Measurements from ENCODE around the gene INTS1. TPM values are rescaled to one million over a fixed set of nuclear protein-coding genes. Genes with fewer than 3 reads are reported as not detected.

INTS1 gene
- total RNA-seq, 4 donors from 2014 or later: 45.7 to 96.5 (median 75.8) TPM

DNA sequence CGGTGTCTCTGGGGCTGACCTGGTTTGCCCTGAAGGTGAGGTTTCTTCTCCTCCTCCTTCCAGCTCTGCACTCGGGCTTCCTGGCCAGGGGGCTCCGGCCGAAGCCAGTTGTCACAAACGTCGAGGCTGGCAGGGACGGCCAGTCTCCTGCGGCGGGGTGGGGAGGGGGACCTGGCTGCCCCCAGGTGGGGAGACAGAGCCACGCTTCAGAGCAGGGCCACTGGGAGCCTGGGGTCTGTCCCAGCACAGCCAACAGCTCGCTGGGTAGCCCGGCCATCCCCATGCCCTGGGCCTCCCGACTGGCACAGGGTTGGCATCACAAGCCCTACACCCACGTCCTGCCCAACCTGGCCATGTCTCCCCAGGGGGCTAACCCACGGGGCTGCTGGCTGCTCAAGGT lies 65.4 kb downstream of the INTS1 start:
- TF ChIP-seq POLR2AphosphoS5 (IDR thresholded peaks at IDR 0.05) (no peak), EP300 (IDR thresholded peaks at IDR 0.05) (no peak), POLR2A (IDR thresholded peaks at IDR 0.05) (no peak)
- TF ChIP-seq, protein P1, sequence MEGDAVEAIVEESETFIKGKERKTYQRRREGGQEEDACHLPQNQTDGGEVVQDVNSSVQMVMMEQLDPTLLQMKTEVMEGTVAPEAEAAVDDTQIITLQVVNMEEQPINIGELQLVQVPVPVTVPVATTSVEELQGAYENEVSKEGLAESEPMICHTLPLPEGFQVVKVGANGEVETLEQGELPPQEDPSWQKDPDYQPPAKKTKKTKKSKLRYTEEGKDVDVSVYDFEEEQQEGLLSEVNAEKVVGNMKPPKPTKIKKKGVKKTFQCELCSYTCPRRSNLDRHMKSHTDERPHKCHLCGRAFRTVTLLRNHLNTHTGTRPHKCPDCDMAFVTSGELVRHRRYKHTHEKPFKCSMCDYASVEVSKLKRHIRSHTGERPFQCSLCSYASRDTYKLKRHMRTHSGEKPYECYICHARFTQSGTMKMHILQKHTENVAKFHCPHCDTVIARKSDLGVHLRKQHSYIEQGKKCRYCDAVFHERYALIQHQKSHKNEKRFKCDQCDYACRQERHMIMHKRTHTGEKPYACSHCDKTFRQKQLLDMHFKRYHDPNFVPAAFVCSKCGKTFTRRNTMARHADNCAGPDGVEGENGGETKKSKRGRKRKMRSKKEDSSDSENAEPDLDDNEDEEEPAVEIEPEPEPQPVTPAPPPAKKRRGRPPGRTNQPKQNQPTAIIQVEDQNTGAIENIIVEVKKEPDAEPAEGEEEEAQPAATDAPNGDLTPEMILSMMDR (IDR thresholded peaks at IDR 0.05): no peak
- Histone ChIP-seq H3K27ac (no peak overlapping the region), H3K36me3 (peaks cover 39% of the 10 kb centered on the region)

GRCh38 chr7:1438208-1438607 lies 66.0 kb downstream of the INTS1 start:
- H3K36me3 ChIP-seq: peaks cover 39% of the 10 kb centered on the region

More for the DNA sequence above, 65.4 kb downstream of the INTS1 start:
- 90% methylated on average over 10 of the region's 15 CpGs for WGBS
- no peak for DNase-seq (ENCODE audit: low spot score in 2 of 2)
- H3K4me3 ChIP-seq: no peak overlapping the region
- H3K4me1 ChIP-seq: no peaks in the 10 kb centered on the region
- no peaks in the 10 kb centered on the region for H3K27me3 ChIP-seq
- no peaks in the 10 kb centered on the region for H3K9me3 ChIP-seq

DNA sequence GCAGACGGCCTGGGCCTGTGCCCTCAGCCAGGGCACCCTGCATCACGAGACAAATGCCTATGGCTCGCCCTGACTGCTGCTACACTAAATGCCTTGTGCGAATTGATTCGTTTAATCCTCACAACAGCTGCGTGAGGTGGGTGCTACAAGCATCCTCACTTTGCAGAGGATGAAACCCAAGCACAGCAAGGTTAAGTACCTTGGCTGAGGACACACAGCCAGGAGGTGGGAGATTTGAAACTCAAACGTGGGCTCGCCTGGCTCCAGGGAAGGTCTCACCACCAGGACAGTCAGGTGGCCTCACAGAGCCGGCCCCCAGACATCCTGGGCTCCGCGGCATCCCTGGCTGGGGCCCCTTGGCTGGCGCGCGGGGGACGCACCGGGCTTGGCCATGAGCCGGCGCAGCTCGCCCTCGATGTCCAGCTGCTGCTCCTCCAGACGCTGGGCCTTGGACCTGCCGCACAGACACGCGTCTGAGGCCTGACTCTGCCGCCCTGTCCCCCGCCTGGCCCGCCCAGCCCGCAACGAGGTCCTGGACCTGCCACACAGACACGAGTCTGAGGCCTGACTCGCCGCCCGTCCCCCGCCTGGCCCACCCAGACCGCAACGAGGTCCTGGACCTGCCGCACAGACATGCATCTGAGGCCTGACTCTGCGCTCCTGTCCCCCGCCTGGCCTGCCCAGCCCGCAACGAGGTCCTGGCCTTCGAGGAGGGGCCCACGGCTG lies 66.9 kb downstream of the INTS1 start:
- no peak for DNase-seq (ENCODE audit: low spot score in 2 of 2)
- Histone ChIP-seq H3K36me3 (peaks cover 39% of the 10 kb centered on the region), H3K4me3 (no peak overlapping the region), H3K9me3 (no peaks in the 10 kb centered on the region), H3K27ac (no peak overlapping the region), H3K27me3 (peaks cover 8% of the 10 kb centered on the region), H3K4me1 (peaks cover 4% of the 10 kb centered on the region)
- TF ChIP-seq, protein P1 (IDR thresholded peaks at IDR 0.05): no peak
- TF ChIP-seq POLR2A (IDR thresholded peaks at IDR 0.05) (no peak), POLR2AphosphoS5 (IDR thresholded peaks at IDR 0.05) (no peak)
- WGBS: 89% methylated on average over 16 of the region's 43 CpGs

More at GRCh38 chr7:1438208-1438607, 66.0 kb downstream of the INTS1 start:
- Histone ChIP-seq H3K27me3 (no peaks in the 10 kb centered on the region), H3K4me3 (no peak overlapping the region), H3K27ac (no peak overlapping the region), H3K9me3 (no peaks in the 10 kb centered on the region), H3K4me1 (no peaks in the 10 kb centered on the region)
- TF ChIP-seq POLR2A (IDR thresholded peaks at IDR 0.05) (no peak), POLR2AphosphoS5 (IDR thresholded peaks at IDR 0.05) (no peak), EP300 (IDR thresholded peaks at IDR 0.05) (no peak)
- TF ChIP-seq, protein P1 (IDR thresholded peaks at IDR 0.05): no peak
- no peak for DNase-seq (ENCODE audit: low spot score in 2 of 2)
- 50% methylated on average over 1 of the region's 10 CpGs for WGBS

DNA sequence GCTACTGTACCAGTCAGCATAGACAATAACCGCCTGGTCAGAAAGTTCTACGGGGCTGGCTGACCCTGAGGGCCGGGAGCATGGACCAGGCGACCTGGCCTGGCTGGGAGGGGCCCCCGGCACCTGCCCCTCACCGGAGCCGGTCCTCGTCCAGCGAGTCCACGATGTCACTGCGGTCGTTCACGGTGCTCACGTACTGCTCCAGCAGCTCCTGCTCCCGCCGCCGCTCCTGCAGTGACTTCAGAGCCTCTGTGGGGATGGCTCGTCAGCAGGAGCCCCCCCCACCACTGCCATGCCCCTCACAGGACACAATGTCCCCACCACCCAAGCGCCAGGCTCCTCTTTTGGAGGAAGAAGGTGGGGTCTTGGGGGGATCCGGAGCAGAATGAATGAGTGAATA lies 67.6 kb downstream of the INTS1 start:
- peaks cover 34% of the 10 kb centered on the region for H3K36me3 ChIP-seq
- TF ChIP-seq, protein P1 (IDR thresholded peaks at IDR 0.05): no peak
- TF ChIP-seq POLR2A (IDR thresholded peaks at IDR 0.05): no peak
- no peak for TF ChIP-seq EP300 (IDR thresholded peaks at IDR 0.05)
- no peak for TF ChIP-seq POLR2AphosphoS5 (IDR thresholded peaks at IDR 0.05)
- no peak for DNase-seq (ENCODE audit: low spot score in 2 of 2)
- peaks cover 15% of the 10 kb centered on the region for H3K27me3 ChIP-seq
- H3K4me1 ChIP-seq: peaks cover 11% of the 10 kb centered on the region
- no peaks in the 10 kb centered on the region for H3K9me3 ChIP-seq
- no peak overlapping the region for H3K27ac ChIP-seq
- no peak overlapping the region for H3K4me3 ChIP-seq
- 95% methylated on average over 14 of the region's 20 CpGs for WGBS

- Histone ChIP-seq H3K4me1 (peaks cover 14% of the 10 kb centered on the region), H3K4me3 (no peak overlapping the region), H3K9me3 (no peaks in the 10 kb centered on the region), H3K27ac (no peak overlapping the region), H3K36me3 (peaks cover 22% of the 10 kb centered on the region), H3K27me3 (peaks cover 31% of the 10 kb centered on the region)
- no peak for TF ChIP-seq POLR2A (IDR thresholded peaks at IDR 0.05)
- TF ChIP-seq, protein P1 (IDR thresholded peaks at IDR 0.05): no peak
- TF ChIP-seq POLR2AphosphoS5 (IDR thresholded peaks at IDR 0.05): no peak
- no peak for TF ChIP-seq EP300 (IDR thresholded peaks at IDR 0.05)
- WGBS: 100% methylated on average over 2 of the region's 22 CpGs
- DNase-seq (ENCODE audit: low spot score in 2 of 2): no peak
Measured at GRCh38 chr7:1434891-1435670, 69.1 kb downstream of the INTS1 start.
